ENCODE data around the gene TMEM170B.
A peak's percentile ranks its signal among the peaks of the same experiment; 100 is the strongest.

GRCh38 chr6:11585426-11586016 lies 48.0 kb downstream of the TMEM170B start:
- TF ChIP-seq CTCF (IDR thresholded peaks at IDR 0.05) (peak; percentile 36 to 59 (median 48)), POLR2A (IDR thresholded peaks at IDR 0.05) (no peak)

Measured in uterus (tissue), 2 donors.